ENCODE data around the gene NINL.

DNA sequence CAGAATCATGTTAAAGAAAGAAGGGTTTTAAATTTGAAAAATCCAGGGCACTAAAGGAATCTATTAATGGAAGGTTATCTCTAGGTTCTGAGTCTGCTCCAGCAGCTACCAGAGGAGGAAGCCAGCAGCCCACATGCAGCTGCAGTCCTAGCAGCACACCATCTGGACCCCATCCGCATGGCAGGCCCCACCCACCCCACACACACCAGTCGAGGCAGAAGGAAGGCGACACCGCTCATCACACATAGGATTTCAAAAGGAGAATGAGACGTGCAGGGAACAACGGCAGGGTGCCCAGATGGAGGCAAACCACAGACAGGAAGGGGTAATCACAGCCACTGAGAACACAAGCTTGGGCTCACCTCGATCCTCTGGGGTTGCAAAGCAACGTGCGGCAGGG, 99.0 kb downstream of the NINL start:
- TF ChIP-seq, protein P1, sequence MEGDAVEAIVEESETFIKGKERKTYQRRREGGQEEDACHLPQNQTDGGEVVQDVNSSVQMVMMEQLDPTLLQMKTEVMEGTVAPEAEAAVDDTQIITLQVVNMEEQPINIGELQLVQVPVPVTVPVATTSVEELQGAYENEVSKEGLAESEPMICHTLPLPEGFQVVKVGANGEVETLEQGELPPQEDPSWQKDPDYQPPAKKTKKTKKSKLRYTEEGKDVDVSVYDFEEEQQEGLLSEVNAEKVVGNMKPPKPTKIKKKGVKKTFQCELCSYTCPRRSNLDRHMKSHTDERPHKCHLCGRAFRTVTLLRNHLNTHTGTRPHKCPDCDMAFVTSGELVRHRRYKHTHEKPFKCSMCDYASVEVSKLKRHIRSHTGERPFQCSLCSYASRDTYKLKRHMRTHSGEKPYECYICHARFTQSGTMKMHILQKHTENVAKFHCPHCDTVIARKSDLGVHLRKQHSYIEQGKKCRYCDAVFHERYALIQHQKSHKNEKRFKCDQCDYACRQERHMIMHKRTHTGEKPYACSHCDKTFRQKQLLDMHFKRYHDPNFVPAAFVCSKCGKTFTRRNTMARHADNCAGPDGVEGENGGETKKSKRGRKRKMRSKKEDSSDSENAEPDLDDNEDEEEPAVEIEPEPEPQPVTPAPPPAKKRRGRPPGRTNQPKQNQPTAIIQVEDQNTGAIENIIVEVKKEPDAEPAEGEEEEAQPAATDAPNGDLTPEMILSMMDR (IDR thresholded peaks at IDR 0.05) = no peak
- TF ChIP-seq POLR2A (IDR thresholded peaks at IDR 0.05) = no peak

Measured in Peyer's patch (tissue), 4 donors.